GM19438 (cell line): ENCODE results near the gene ADGRG1.
A peak's percentile ranks its signal among the peaks of the same experiment; 100 is the strongest.
"Not testable (repeated sequence)": the region's sequence is repeated elsewhere in the genome, so short reads cannot be mapped to it uniquely, and the experiment has no call there.

ENCODE experiments used
- ATAC-seq: cut with Tn5 transposase; IDR thresholded peaks from one replicate; pipeline ENCODE4 v1.9.1; 2021; ENCODE audit warnings: low read depth; ENCODE audit not compliant: unreplicated experiment

The ADGRG1 gene

DNA sequence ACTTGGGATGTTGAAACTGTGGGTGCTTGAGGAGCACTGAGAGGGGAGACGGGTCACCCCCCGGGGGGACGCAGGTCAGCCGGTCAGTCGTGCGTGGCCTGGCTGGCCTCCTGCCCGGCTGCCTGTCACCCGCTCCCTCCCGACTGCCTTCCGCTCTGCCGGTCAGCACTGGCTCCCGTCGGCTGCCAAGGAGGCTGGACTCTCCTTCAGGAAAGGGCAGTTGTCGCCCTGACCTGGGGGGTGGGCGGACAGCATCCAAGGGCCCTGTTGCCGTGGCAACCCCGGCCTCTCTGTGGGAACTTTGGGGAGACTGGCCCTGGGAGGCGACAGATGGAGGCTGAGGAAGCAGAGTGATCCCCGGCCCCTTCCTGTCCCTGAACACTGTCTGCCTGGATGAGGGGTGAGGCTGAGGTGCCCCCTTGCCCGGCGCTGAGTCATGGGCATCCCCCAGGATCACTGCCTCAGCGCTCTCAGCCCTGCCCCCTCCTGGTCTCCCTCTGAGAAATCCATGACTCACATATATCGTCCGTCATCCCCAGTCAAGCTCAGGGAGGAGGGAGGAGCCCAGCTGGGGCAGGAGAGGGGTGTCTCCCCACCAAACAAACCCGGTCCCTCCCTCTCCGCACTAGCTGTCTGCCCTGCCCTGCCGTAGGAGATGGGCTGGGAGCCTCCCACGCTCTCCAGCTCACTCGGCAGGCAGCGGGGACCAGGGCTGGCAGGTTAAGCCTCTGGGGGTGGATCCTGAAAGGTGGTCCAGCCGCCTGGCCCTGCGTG is at the start of gene ADGRG1:
Gene ADGRG1 (plus strand): TSS at position 623 of the 774 bp plus-strand sequence. CDS start 21,658 bp downstream, outside the sequence.
- no peak for ATAC-seq

DNA sequence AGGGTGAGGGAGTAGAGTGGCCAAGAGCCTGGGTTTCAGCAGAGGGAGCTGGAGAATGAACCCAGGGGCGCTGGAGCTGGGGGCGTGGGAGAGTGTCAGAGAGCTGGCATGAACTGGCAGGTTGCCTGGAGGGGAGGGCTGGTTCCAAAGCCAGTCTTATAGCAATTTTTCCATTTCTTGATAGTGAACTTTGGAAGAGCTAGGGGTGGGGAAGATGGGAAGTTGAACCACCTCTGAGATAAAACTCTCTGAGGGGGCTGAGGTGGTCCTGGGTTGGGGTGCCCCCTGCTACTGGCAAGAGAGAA is 49.1 kb upstream of the ADGRG1 start:
- ATAC-seq = no peak

DNA sequence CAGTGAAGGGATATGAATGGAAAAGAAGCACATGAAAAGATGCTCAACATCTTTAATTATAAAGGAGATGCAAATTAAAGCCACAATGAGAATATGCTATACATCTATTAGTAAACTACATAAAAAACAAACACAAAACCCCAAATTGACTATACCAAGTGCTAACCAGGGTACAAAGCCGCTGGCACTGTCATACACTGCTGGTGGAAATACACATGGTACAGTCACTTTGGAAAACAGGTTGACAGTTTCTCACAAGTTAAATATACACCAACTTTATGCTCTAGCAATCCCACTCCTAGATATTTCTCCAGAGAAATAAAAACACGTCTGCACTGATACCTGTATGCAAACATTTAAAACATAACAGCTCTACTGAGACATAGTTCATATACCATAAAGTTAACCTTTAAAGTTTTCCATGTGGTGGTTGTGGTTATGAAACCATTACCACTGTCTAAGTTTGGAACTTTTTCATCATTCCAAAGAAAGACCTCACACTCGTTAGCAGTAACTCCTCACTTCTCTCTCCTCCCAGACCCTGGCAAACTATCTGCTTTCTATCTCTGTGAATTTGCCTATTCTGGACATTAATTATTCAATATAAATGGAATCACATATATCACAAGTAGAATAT is 43.3 kb upstream of the ADGRG1 start:
- no peak for ATAC-seq

DNA sequence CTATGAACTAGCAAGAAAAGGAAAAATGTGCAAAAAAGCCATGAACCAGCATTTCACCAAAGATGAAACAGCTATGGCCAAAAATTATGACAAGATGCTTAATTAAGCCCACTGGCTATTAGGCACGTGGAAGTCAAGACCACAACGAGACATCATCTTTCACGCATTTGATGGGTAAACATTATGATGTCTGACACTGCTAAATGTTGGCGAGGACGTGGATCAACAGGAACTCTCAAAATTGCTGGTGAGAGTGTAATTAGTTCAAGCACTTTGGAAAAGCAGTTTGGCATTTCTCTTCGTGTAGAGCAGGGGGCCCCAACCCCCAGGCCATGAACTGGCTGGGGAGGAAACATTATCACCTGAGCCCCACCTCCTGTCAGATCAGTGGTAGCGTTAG is 39.6 kb upstream of the ADGRG1 start:
- no peak for ATAC-seq

DNA sequence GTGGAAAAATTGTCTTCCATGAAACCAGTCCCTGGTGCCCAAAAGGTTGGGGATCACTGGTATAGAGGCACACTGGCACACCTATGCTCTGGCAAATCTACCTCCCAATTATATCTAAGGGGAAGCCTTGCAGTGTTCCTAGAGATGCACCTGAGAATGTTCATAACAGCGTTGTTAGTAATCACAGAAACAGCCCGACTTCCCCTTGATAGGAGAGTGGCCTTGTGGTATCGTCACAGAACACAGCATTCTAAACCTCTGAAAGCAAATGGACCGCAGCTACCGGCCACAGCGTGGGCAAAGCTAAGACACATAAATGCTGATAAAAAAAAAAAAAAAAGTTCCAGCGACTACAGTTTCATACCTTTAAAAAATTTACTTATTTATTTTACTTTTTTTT is 39.1 kb upstream of the ADGRG1 start:
- ATAC-seq = no peak

DNA sequence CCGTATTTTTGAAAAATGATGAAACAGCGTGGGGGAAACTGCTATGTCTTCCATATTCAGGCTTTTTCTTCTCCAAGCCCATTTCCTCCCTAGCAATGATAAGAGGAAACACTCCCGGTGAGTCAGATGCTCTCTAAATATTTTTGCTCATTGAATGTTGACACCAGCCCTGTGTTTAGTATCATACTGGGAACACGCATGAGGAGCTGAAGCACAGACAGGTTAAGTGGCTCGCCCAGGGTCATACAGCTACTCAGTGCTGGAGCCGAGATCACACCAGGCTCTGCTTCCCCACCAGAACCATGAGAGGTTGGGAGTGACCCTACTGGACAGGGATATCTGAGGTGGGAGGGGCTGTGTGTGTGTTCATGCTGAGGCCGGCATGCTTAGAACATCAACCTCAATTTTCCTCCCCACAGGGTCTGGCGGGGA is 37.8 kb upstream of the ADGRG1 start:
- no peak for ATAC-seq

DNA sequence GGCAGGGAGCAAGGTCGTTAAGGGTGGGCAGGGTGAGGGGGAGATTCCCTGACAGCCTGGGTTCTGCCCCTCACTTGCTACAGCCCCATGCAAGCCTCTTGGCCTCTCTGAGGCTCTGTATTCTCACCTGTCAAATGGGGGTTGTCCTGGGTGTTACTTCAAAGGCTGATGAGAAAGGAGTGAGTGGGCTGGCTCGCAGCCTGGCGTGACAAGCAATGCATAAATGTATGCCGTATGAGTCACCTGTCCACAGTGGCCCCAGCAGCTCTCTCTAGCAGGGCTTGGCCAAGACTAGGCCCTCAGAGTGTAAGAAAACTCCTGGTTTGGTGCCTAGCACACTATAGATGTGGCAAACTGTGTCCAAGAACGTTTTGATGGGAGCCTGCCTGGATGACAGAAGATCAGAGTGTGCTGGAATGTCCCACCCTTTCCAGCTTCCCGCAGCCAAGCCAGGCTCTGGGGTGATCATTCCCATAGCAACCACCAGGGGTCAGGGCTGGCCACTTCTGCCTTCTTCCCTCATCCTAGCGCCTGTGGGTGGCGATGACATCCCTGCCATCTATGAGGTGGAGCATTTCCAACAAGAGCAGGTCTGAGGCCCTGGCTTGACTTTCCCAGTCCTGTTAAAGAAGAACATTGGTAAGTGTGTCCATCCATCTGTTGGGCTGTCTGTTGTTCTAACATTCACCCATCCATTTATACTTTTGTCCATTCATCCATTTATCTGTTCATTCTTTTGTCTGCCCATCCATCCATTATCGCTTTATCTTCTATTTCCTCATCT is 37.2 kb upstream of the ADGRG1 start:
- peak; percentile 89 for ATAC-seq

DNA sequence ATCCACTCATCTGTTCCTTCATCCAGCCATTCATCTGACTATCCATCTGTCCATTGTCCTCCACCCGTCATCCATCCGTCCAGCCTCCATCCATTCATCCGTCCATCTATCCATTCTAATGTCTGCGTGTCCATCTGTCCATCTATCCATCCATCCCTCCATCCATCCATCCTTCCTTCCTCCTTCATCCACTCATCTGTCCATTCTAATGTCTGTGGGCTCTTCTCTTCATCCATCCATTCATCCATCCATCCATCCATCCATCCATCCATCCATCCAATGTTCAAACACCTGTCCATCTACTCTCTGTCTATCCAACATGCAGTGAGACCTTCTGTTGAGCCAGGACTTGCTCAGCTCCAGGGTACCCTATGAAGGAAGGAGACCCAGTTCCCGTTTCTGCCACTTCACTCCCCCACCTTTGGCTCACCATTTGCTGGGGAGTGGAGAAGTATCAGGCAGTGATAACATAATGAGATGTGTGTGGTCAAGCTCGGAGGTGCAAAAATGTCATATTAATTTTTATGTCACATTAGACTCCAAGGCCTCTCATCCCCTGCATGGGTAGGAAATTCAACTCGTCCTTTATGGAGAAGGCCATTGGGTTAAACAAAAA is 36.5 kb upstream of the ADGRG1 start:
- no peak for ATAC-seq

DNA sequence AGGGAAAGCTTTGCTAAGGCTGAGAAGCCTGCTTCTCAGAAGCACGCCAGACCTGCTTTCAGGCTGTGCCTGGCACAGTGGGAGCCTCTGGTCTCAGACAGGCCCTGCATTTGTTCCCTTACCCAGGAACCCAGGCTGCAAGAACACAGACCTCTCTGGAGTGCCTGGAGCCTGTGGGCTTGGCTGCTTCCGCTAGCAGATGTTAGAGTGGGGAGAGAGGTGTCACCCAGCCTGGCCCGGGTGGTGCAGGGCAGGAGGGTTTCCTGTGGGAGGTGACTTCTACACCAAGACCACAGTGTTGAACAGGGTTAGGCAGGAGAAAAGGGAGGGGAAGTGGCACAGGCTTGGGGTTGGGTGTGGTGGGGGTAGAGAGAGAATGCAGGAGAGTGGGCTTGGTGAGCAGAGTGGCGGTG is 35.8 kb upstream of the ADGRG1 start:
- no peak for ATAC-seq

DNA sequence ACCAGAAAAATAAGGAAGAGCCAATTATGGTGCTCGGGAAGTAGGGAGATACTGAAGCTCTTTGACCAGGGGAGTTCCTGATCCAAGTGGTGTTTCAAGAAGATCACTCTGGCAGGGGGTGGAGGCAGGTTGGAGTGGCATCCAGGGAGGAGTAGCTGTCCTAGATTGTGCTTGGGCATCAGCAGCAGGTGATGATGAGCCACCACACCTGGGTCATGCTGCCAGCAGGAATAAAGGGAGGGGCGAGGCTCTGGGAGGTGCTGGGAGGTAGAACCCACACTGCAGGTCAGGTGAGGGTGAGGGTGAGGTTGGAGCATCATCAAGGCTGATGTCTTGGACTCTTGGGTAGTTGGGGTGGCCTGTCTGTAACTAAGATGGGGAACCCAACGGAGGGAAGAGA is 35.4 kb upstream of the ADGRG1 start:
- no peak for ATAC-seq

DNA sequence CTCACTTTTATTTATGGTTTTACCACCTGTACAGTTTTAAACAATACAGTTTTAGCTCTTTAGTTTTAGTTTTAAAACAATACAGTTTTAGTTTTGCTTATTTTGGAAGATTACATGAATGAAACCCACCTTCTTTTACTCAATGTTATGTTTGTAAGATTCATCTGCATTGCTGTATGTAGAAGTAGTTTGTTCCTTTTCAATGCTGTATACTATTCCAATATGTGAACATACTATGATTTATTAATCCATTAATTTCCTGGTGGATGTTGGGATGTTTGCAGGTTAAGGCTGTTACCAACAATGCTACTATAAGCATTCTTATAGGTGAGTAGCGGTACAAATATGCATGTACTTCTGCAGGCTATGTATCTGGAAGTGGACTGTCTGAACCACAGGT is 34.4 kb upstream of the ADGRG1 start:
- ATAC-seq = no peak

DNA sequence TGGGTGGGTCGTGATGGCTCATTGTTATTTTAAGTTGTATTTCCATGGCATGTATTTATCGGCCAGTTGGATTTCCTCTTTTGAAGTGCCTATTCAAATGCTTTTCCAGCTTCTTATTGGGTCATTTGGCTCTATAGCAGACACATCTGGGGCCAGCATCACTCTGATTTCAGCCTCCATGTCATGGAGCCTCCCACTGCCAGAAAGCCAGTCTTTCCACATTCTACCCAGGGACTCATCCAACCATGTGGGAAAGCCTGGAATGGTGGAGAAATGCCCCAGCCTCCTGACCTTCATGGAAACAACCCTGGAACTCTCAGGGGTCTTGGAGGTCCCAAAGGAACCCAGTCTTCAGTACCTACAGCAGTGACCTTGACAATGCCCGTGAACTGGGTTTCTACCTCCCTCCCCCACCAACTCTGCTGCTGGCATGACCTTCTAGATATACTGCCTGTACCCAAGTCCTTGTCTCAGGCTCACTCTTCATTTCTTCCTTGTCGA is 33.8 kb upstream of the ADGRG1 start:
- ATAC-seq = no peak

DNA sequence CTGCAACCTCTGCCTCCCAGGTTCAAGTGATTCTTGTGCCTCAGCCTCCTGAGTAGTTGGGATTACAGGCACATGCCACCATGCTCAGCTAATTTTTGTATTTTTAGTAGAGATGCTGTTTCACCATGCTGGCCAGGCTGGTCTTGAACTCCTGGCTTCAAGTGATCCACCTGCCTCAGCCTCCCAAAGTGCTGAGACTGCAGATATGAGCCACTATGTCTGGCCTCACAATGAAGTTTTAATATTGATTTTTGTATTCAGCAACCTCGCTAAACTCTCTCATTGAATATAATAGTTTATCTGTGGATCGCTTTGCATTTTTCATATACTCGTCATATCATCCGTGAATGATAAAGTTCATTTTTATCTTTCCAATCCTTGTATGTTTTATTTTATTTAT is 32.2 kb upstream of the ADGRG1 start:
- not testable (repeated sequence) for ATAC-seq

DNA sequence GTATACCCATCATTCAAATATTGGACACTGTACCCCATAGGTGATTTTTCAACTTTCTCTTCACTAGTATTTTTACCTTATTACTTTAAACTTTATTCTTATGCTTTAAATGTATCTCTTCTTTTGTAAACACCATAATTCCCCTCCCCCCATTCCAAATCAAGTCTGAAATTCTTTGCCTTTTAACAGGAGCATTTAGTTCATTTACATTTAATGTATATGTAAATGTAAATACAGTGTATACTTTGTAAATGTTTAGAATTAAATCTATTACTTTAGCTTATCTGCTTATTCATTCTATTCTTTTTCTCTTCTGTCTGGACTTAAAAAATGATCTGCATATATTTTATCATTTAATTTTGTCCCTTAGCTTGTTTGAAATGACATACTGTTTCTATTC is 30.0 kb upstream of the ADGRG1 start:
- ATAC-seq = no peak

DNA sequence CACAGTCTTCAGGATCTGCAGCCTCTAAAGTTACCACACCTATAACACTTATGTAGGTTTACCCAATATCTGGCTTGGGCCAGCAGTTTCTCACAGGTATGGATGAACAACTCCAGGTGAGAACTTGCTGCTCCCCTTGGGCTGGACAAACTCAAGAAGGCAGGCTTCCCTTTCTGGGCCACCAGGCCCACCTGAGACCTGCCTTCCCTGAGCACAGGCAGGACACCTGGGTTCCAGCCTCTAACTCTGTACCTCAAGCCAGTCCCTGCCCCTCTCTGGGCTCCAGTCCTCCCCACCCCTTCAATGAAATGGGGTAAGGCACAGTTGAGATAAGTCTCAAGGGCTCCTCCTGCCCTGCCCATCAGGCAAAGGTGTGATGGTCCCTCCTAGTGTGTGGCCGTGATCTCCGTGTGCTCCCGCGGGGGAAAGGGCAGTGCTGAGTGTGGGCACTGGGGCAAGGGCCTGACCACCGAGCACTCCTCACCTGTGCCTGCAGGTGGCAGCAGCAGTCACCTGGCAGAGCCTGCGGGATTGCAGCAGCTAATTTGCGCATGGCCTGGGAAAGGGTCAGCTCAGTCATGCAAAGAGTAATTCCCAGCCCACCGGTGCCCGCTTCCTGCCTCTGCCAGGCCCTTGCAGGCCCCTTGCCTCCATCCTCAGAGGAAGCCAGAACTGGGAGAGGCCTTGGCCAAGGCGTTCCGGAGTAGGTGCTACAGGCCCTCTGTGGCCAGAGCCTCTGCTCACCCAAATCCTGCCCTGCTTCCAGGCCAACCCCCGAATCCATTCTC is 28.2 kb upstream of the ADGRG1 start:
- ATAC-seq = no peak

DNA sequence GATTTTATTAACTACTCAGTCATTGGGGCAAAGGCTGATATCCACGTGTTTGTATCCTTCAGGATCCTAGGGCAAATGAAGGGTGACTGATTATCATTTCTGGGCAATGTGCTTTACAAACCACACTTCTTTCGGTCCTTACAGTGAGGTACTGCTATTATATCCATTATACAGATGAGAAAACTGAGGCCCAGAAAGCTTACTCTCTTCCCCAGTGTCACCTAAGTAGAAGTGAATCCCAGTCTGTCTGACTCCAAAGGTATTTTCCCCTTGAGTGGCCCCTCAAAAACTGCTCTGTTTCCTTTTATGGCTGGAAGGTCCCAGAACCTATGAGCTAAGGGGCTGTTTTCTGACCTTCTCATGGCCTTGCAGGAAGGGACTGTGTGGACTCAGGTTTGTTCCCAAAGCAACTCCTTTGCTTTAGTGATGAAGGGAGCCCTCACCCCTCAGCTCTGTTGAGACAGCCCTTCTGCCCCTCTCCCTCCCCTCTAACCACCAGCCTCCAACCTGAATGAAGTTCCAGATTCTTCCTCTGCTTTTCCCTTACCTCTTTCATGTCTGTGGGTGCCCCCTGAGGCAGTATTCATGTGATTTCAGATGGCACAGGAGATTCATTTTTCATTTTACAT is 27.4 kb upstream of the ADGRG1 start:
- ATAC-seq = no peak

DNA sequence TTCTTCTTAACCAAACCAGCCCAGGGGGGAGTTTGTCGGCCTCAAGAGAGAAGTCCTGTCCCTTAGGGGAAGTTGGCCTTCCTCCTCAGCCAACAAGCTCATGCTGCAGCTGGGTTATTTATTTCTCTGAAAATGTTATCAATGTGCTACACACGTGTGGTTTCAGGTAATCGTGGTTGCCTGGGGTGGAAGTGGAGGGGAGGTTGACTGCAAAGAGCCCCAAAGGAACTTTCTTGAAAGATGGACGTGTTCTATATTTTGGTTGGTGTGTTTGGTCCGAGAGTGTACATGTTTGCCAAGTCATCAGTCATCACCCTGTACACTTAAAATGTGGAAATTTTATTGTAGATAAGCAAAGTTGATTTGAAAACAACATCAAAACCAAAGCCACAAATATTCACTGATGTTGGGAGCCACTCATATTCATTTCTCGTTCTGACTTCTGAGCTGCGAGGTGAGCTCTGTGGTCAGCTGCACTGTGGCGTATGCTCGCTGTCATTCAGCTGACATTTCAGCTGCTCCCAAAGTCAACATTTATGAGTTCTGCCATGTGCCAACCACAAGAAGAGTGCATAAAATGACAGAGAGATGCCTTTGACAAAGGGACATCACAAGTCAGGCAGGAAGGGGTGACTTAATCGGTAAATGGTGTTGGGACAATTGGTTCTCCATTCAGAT is 26.5 kb upstream of the ADGRG1 start:
- peak; percentile 86 for ATAC-seq

DNA sequence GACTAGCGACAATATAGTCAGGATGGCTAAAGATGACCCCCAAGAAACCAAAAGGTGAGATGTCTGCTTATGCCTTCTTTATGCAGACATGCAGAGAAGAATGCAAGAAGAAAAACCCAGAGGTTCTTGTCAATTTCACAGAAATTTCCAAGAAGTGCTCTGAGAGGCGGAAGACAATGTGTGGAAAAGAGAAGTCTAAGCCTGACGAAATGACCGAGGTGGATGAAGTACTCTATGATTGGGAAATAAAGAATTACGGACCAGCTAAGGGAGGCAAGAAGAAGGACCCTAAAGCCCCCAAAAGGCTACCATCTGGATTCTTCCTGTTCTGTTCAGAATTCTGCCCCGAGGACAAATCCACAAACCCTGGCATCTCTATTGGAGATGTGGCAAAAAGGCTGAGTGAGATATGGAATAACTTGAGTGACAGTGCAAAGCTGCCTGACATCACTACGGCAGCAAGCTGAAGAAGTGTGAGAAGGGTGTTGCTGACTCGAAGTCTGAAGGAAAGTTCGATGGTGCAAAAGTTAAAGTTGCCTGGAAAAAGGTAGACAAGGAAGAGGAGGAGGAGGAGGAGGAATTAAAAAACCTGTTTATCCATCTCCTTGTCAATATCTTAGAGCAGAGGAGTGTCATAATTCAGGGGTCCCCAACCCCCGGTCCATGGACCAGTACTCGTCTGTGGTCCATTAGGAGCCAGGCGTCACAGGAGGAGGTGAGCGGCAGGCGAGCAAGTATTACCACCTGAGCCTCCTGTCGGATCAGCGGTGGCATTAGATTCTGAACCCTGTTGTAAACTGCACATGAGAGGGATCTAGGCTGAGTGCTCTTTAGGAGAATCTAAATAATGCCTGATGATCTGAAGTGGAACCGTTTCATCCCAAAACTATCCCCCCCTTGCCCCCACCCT is 25.1 kb upstream of the ADGRG1 start:
- ATAC-seq = no peak
